Astrocyte of the spinal cord (primary cell): ENCODE measurements around the gene VAMP7.
"Not testable (repeated sequence)": the region's sequence is repeated elsewhere in the genome, so short reads cannot be mapped to it uniquely, and the experiment has no call there.

Experiments used
- DNase-seq: peaks from one replicate; pipeline ENCODE4 v3.0.0; 2011; ENCODE audit warnings: low read depth, low spot score
- H3K4me3 ChIP-seq: 2 replicates; pipeline ENCODE4 v1.5.1; 2011; ENCODE audit warnings: low read depth, mild to moderate bottlenecking, low read length, moderate library complexity
- CTCF ChIP-seq: IDR thresholded peaks from 2 replicates; pipeline ENCODE4 v1.5.1; 2012; ENCODE audit warnings: low read depth, mild to moderate bottlenecking, low read length, inconsistent platforms
- in situ Hi-C: cut with HindIII; loops from 2 replicates; pipeline ENCODE4 v1.10.0; 2017; ENCODE audit warnings: low sequenced_read_pairs

Gene VAMP7

GRCh38 chrX:155896512-155896911, 15.4 kb downstream of the VAMP7 start:
- in situ Hi-C loops = no loop called here
- DNase-seq = no peak
- TF ChIP-seq CTCF = no peak
- no peak overlapping the region for H3K4me3 ChIP-seq

- H3K4me3 ChIP-seq = no peak overlapping the region
- in situ Hi-C loops = no loop called here
- no peak for TF ChIP-seq CTCF
- DNase-seq = no peak
Observed at GRCh38 chrX:155899366-155899765, 18.2 kb downstream of the VAMP7 start.

- DNase-seq = no peak
- no peak for TF ChIP-seq CTCF
- in situ Hi-C loops = no loop called here
- H3K4me3 ChIP-seq = no peak overlapping the region
Observed at GRCh38 chrX:155900765-155901164, 19.6 kb downstream of the VAMP7 start.

GRCh38 chrX:155907661-155908060, 26.5 kb downstream of the VAMP7 start:
- DNase-seq, in situ Hi-C loops, H3K4me3 ChIP-seq: not testable (repeated sequence)

- no peak for TF ChIP-seq CTCF
- no peak for DNase-seq
Observed at GRCh38 chrX:155923200-155923599, 42.1 kb downstream of the VAMP7 start.

GRCh38 chrX:155930852-155931618, 49.9 kb downstream of the VAMP7 start:
- in situ Hi-C loops, DNase-seq, H3K4me3 ChIP-seq: not testable (repeated sequence)

More at GRCh38 chrX:155923200-155923599, 42.1 kb downstream of the VAMP7 start:
- no peak overlapping the region for H3K4me3 ChIP-seq
- in situ Hi-C loops = no loop called here

- H3K4me3 ChIP-seq = no peak overlapping the region
- TF ChIP-seq CTCF = no peak
- in situ Hi-C loops = no loop called here
- no peak for DNase-seq
Observed at GRCh38 chrX:155938132-155938531, 57.0 kb downstream of the VAMP7 start.

GRCh38 chrX:155949098-155949497, 68.0 kb downstream of the VAMP7 start:
- no peak for DNase-seq
- in situ Hi-C loops = no loop called here
- TF ChIP-seq CTCF = no peak
- H3K4me3 ChIP-seq = no peak overlapping the region
